ENCODE data around the gene IDE. TPM values are rescaled to one million over a fixed set of nuclear protein-coding genes. Genes with fewer than 3 reads are reported as not detected.
"Not testable (repeated sequence)": the region's sequence is repeated elsewhere in the genome, so short reads cannot be mapped to it uniquely, and the experiment has no call there.

Gene IDE
- total RNA-seq, 6 donors from 2014 or later = 12.4 to 38.4 (median 27.1) TPM

- DNase-seq = peak in 1 of 2 donors; percentile 48
- Histone ChIP-seq H3K27ac (peak overlapping the region; percentile 90 to 97 (median 93)), H3K4me1 (peaks cover 16 to 26% (median 23%) of the 10 kb centered on the region in 4 donors)
Observed at GRCh38 chr10:92573091-92573797, 649 bp downstream of the IDE start.

GRCh38 chr10:92572362-92573090, 1.4 kb downstream of the IDE start:
- Histone ChIP-seq H3K36me3 (peaks cover 0 to 4% (median 0%) of the 10 kb centered on the region in 4 donors), H3K27me3 (no peaks in the 10 kb centered on the region), H3K4me1 (peaks cover 16 to 28% (median 24%) of the 10 kb centered on the region in 4 donors), H3K4me3 (peak overlapping the region; percentile 72 to 83 (median 80)), H3K27ac (peak overlapping the region in 3 of 4 donors; percentile 91 to 97 (median 95)), H3K9me3 (no peaks in the 10 kb centered on the region)
- TF ChIP-seq POLR2AphosphoS5 (IDR thresholded peaks at IDR 0.05) (no peak), POLR2A (IDR thresholded peaks at IDR 0.05) (no peak), EP300 (IDR thresholded peaks at IDR 0.05) (no peak), CTCF (IDR thresholded peaks at IDR 0.05) (no peak)
- 75% methylated on average over 8 of the region's 8 CpGs for WGBS, 2 donors
- DNase-seq = no peak
- no peak for ATAC-seq (ENCODE audit: low FRiP score in 2 of 2)

More at GRCh38 chr10:92573091-92573797, 649 bp downstream of the IDE start:
- peak in 1 of 2 donors; percentile 36 for ATAC-seq (ENCODE audit: low FRiP score in 2 of 2)
- WGBS, 2 donors = 1 to 3% methylated on average over 13 to 49 of the region's 56 CpGs
- H3K9me3 ChIP-seq = no peaks in the 10 kb centered on the region
- TF ChIP-seq POLR2A (IDR thresholded peaks at IDR 0.05) (peak in 1 of 4 donors; percentile 13), POLR2AphosphoS5 (IDR thresholded peaks at IDR 0.05) (no peak), EP300 (IDR thresholded peaks at IDR 0.05) (no peak), CTCF (IDR thresholded peaks at IDR 0.05) (peak in 3 of 6 experiments; percentile 17 to 43 (median 26))
- peaks cover 0 to 4% (median 0%) of the 10 kb centered on the region in 4 donors for H3K36me3 ChIP-seq
- H3K4me3 ChIP-seq = peak overlapping the region; percentile 72 to 83 (median 80)
- no peaks in the 10 kb centered on the region for H3K27me3 ChIP-seq

GRCh38 chr10:92571649-92572048, 2.2 kb downstream of the IDE start:
- no peak overlapping the region for H3K27ac ChIP-seq
- H3K4me3 ChIP-seq = peak overlapping the region in 1 of 4 donors; percentile 72
- 63 to 67% methylated on average over 2 of the region's 2 CpGs for WGBS, 2 donors
- no peaks in the 10 kb centered on the region for H3K27me3 ChIP-seq
- DNase-seq = no peak
- peaks cover 0 to 4% (median 0%) of the 10 kb centered on the region in 4 donors for H3K36me3 ChIP-seq
- TF ChIP-seq EP300 (IDR thresholded peaks at IDR 0.05) = no peak
- no peak for TF ChIP-seq POLR2AphosphoS5 (IDR thresholded peaks at IDR 0.05)
- TF ChIP-seq CTCF (IDR thresholded peaks at IDR 0.05) = no peak
- no peak for TF ChIP-seq POLR2A (IDR thresholded peaks at IDR 0.05)
- no peaks in the 10 kb centered on the region for H3K9me3 ChIP-seq
- H3K4me1 ChIP-seq = peaks cover 16 to 29% (median 24%) of the 10 kb centered on the region in 4 donors
- ATAC-seq (ENCODE audit: low FRiP score in 2 of 2) = no peak

GRCh38 chr10:92569663-92570062, 4.2 kb downstream of the IDE start:
- H3K27ac ChIP-seq; ATAC-seq (ENCODE audit: low FRiP score in 2 of 2): not testable (repeated sequence)

GRCh38 chr10:92569071-92569470, 4.8 kb downstream of the IDE start:
- Histone ChIP-seq H3K4me3 (no peak overlapping the region), H3K27ac (no peak overlapping the region), H3K4me1 (peaks cover 11 to 24% (median 18%) of the 10 kb centered on the region in 4 donors), H3K36me3 (peaks cover 0 to 4% (median 0%) of the 10 kb centered on the region in 4 donors), H3K27me3 (no peaks in the 10 kb centered on the region), H3K9me3 (no peaks in the 10 kb centered on the region)
- ATAC-seq (ENCODE audit: low FRiP score in 2 of 2) (no peak), DNase-seq (no peak)
- TF ChIP-seq CTCF (IDR thresholded peaks at IDR 0.05) = no peak
- WGBS, 2 donors = 64 to 77% methylated on average over 2 of the region's 2 CpGs

More at GRCh38 chr10:92569663-92570062, 4.2 kb downstream of the IDE start:
- peaks cover 13 to 25% (median 20%) of the 10 kb centered on the region in 4 donors for H3K4me1 ChIP-seq
- not testable (repeated sequence) for H3K36me3 ChIP-seq, DNase-seq, H3K4me3 ChIP-seq, H3K9me3 ChIP-seq, H3K27me3 ChIP-seq
- WGBS, 2 donors = 95 to 96% methylated on average over 5 of the region's 5 CpGs

Data from upper lobe of left lung (tissue), 6 donors.